K562 (cell line): Measurements from ENCODE around the gene RIMKLA. TPM values are rescaled to one million over a fixed set of nuclear protein-coding genes. Genes with fewer than 3 reads are reported as not detected.

Experiments
- CBX3 ChIP-seq, 2 experiments: IDR thresholded peaks; 1 replicate in 1 of 2; 2 replicates in 1 of 2; pipeline ENCODE4 v1.6.1; 2012; ENCODE audit warnings: inconsistent platforms in 2 of 2, low read length in 2 of 2, borderline replicate concordance in 1 of 2, control low read depth in 1 of 2
- CBX8 ChIP-seq: fragments of 200-600 bp; sonication (generic); IDR thresholded peaks from 2 replicates; pipeline ENCODE4 v1.6.1; 2012; ENCODE audit warnings: borderline replicate concordance, mixed run types, low read depth, mild to moderate bottlenecking, moderate library complexity, mixed read lengths, low read length, control low read depth, inconsistent platforms; ENCODE audit not compliant: poor library complexity, severe bottlenecking; ENCODE audit errors: extremely low read depth
- PHF20 ChIP-seq: fragments of 450-650 bp; IDR thresholded peaks from 2 replicates; pipeline ENCODE4 v1.6.1; 2018; ENCODE audit not compliant: partially characterized antibody
- XRCC5 ChIP-seq: fragments of 200-400 bp; formaldehyde crosslinking; IDR thresholded peaks from 2 replicates; pipeline ENCODE4 v1.6.1; 2017; ENCODE audit warnings: low read depth, mild to moderate bottlenecking, low read length
- polyA plus RNA-seq, 8 experiments: library from polyadenylated mRNA; depleted of rRNA in 4 of 8; stranded (reverse) in 5 of 8; unstranded in 3 of 8; fragments of >200 nt; fragmentation: Nextera tagmentation in 2 of 8; fragmentation: Illumina TruSeq in 1 of 8; extraction: Ambion mirVana in 2 of 8; extraction: Trizol in 1 of 8; gene quantifications; 2 replicates each; pipeline versions ENCODE4 v1.2.1 to v1.2.3, GENCODE V29; 2011 to 2014; ENCODE audit warnings: inconsistent platforms in 1 of 8, missing spikeins in 1 of 8
- total RNA-seq, 7 experiments: library from RNA; depleted of rRNA in 6 of 7; stranded (reverse); fragments of >200 nt in 6 of 7; fragmentation: Illumina TruSeq in 2 of 7; extraction: Trizol in 2 of 7; gene quantifications; 2 replicates each; pipeline versions ENCODE4 v1.2.1 to v1.2.3, GENCODE V29; 2011 to 2021; ENCODE audit warnings: low replicate concordance in 1 of 7
- TF ChIP-seq, protein P1 (sequence below): fragments of 450-650 bp; IDR thresholded peaks from 2 replicates; pipeline ENCODE4 v1.6.1; 2016; ENCODE audit warnings: mild to moderate bottlenecking, moderate library complexity
- TF ChIP-seq, protein P2 (sequence below), 3 experiments: IDR thresholded peaks in 2 of 3; conservative IDR thresholded peaks in 1 of 3; 2 replicates each; pipeline ENCODE4 v1.5.1; 2011 to 2012; ENCODE audit warnings: low read length in 3 of 3, mild to moderate bottlenecking in 3 of 3, control low read depth in 2 of 3, improper control_type of control experiment in 1 of 3, inconsistent platforms in 1 of 3, low read depth in 1 of 3, mixed read lengths in 1 of 3, moderate library complexity in 1 of 3; ENCODE audit not compliant: insufficient read depth in 2 of 3
- TF ChIP-seq, protein P3 (sequence below), 2 experiments: fragments of 450-650 bp in 1 of 2; sonication (generic) in 1 of 2; formaldehyde crosslinking in 1 of 2; IDR thresholded peaks in 1 of 2; conservative IDR thresholded peaks in 1 of 2; 2 replicates each; pipeline versions ENCODE4 v1.6.1 to v1.8.1; 2016 to 2023; ENCODE audit warnings: mild to moderate bottlenecking in 2 of 2, moderate library complexity in 2 of 2, inconsistent platforms in 1 of 2, missing genetic modification reagents in 1 of 2
- TF ChIP-seq, protein P4 (sequence below): fragments of 450-650 bp; formaldehyde crosslinking; IDR thresholded peaks from 2 replicates; pipeline ENCODE4 v1.4.0; 2020; ENCODE audit warnings: mild to moderate bottlenecking, moderate library complexity

RIMKLA gene
- total and polyA plus RNA-seq, 9 of the 15 experiments (the other 6 are each of a cell fraction or from before 2014, with no cell fraction given) = 0.02 TPM; not detected in 8

DNA sequence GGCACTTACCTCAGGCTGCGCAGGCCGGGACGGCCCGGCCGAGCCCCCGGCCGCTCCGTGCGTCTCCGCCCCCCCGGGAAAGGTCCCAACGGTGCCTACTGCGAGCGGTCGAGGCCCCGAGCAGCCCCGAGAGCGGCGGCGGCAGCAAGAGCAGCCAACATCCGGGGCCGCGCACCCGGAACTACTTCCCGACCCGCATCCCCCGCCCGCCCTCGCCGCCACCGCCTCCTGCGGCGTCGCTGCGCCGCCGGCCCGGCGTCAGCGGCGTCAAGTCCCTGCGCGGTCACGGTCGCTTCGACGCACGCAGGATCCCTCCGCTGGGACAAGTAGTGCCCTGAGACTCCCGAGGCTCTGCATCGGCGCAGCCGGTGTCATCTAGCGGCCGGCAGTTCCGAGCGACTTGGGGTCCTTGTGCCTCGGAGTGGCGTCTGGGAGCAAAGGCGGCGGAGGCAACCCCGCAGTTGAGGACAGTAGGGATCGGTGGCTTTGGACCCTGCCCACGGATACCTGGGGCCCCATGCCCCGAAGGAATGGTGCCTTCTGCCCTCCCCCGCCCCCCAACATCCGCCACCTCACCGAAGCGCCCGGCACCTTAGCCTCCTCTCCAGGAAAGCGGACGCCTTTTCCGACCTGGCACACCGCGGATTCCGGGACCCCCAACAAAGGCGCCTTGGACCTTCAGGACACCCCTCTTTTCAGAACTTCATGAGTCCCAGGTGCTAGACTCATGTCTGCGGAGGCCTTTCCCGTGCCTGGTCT lies 45.4 kb upstream of the RIMKLA start, which contains the start of gene FOXJ3 (continued):
- TF ChIP-seq, protein P1, sequence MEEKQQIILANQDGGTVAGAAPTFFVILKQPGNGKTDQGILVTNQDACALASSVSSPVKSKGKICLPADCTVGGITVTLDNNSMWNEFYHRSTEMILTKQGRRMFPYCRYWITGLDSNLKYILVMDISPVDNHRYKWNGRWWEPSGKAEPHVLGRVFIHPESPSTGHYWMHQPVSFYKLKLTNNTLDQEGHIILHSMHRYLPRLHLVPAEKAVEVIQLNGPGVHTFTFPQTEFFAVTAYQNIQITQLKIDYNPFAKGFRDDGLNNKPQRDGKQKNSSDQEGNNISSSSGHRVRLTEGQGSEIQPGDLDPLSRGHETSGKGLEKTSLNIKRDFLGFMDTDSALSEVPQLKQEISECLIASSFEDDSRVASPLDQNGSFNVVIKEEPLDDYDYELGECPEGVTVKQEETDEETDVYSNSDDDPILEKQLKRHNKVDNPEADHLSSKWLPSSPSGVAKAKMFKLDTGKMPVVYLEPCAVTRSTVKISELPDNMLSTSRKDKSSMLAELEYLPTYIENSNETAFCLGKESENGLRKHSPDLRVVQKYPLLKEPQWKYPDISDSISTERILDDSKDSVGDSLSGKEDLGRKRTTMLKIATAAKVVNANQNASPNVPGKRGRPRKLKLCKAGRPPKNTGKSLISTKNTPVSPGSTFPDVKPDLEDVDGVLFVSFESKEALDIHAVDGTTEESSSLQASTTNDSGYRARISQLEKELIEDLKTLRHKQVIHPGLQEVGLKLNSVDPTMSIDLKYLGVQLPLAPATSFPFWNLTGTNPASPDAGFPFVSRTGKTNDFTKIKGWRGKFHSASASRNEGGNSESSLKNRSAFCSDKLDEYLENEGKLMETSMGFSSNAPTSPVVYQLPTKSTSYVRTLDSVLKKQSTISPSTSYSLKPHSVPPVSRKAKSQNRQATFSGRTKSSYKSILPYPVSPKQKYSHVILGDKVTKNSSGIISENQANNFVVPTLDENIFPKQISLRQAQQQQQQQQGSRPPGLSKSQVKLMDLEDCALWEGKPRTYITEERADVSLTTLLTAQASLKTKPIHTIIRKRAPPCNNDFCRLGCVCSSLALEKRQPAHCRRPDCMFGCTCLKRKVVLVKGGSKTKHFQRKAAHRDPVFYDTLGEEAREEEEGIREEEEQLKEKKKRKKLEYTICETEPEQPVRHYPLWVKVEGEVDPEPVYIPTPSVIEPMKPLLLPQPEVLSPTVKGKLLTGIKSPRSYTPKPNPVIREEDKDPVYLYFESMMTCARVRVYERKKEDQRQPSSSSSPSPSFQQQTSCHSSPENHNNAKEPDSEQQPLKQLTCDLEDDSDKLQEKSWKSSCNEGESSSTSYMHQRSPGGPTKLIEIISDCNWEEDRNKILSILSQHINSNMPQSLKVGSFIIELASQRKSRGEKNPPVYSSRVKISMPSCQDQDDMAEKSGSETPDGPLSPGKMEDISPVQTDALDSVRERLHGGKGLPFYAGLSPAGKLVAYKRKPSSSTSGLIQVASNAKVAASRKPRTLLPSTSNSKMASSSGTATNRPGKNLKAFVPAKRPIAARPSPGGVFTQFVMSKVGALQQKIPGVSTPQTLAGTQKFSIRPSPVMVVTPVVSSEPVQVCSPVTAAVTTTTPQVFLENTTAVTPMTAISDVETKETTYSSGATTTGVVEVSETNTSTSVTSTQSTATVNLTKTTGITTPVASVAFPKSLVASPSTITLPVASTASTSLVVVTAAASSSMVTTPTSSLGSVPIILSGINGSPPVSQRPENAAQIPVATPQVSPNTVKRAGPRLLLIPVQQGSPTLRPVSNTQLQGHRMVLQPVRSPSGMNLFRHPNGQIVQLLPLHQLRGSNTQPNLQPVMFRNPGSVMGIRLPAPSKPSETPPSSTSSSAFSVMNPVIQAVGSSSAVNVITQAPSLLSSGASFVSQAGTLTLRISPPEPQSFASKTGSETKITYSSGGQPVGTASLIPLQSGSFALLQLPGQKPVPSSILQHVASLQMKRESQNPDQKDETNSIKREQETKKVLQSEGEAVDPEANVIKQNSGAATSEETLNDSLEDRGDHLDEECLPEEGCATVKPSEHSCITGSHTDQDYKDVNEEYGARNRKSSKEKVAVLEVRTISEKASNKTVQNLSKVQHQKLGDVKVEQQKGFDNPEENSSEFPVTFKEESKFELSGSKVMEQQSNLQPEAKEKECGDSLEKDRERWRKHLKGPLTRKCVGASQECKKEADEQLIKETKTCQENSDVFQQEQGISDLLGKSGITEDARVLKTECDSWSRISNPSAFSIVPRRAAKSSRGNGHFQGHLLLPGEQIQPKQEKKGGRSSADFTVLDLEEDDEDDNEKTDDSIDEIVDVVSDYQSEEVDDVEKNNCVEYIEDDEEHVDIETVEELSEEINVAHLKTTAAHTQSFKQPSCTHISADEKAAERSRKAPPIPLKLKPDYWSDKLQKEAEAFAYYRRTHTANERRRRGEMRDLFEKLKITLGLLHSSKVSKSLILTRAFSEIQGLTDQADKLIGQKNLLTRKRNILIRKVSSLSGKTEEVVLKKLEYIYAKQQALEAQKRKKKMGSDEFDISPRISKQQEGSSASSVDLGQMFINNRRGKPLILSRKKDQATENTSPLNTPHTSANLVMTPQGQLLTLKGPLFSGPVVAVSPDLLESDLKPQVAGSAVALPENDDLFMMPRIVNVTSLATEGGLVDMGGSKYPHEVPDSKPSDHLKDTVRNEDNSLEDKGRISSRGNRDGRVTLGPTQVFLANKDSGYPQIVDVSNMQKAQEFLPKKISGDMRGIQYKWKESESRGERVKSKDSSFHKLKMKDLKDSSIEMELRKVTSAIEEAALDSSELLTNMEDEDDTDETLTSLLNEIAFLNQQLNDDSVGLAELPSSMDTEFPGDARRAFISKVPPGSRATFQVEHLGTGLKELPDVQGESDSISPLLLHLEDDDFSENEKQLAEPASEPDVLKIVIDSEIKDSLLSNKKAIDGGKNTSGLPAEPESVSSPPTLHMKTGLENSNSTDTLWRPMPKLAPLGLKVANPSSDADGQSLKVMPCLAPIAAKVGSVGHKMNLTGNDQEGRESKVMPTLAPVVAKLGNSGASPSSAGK = peak; percentile 71
- TF ChIP-seq CBX8 (no peak), XRCC5 (peak; percentile 96), CBX3 (IDR thresholded peaks at IDR 0.05; ENCODE audit: borderline replicate concordance in 1 of 2, low read length in 2 of 2) (peak in 1 of 2 experiments; percentile 86; a peak in 1 of 3 replicates), PHF20 (peak; percentile 71)
- TF ChIP-seq, protein P2, sequence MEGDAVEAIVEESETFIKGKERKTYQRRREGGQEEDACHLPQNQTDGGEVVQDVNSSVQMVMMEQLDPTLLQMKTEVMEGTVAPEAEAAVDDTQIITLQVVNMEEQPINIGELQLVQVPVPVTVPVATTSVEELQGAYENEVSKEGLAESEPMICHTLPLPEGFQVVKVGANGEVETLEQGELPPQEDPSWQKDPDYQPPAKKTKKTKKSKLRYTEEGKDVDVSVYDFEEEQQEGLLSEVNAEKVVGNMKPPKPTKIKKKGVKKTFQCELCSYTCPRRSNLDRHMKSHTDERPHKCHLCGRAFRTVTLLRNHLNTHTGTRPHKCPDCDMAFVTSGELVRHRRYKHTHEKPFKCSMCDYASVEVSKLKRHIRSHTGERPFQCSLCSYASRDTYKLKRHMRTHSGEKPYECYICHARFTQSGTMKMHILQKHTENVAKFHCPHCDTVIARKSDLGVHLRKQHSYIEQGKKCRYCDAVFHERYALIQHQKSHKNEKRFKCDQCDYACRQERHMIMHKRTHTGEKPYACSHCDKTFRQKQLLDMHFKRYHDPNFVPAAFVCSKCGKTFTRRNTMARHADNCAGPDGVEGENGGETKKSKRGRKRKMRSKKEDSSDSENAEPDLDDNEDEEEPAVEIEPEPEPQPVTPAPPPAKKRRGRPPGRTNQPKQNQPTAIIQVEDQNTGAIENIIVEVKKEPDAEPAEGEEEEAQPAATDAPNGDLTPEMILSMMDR (IDR thresholded peaks at IDR 0.05 in 2 of 3, conservative IDR thresholded peaks at IDR 0.05 in 1 of 3; ENCODE audit: insufficient read depth in 2 of 3, low read depth in 1 of 3, low read length in 3 of 3) = no peak
- TF ChIP-seq, protein P3, sequence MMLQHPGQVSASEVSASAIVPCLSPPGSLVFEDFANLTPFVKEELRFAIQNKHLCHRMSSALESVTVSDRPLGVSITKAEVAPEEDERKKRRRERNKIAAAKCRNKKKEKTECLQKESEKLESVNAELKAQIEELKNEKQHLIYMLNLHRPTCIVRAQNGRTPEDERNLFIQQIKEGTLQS (IDR thresholded peaks at IDR 0.05) = peak; percentile 54
- TF ChIP-seq, protein P3 (CRISPR knock-in tag; conservative IDR thresholded peaks at IDR 0.05) = no peak; the same call in 1 of the 2 replicates
- TF ChIP-seq, protein P4, sequence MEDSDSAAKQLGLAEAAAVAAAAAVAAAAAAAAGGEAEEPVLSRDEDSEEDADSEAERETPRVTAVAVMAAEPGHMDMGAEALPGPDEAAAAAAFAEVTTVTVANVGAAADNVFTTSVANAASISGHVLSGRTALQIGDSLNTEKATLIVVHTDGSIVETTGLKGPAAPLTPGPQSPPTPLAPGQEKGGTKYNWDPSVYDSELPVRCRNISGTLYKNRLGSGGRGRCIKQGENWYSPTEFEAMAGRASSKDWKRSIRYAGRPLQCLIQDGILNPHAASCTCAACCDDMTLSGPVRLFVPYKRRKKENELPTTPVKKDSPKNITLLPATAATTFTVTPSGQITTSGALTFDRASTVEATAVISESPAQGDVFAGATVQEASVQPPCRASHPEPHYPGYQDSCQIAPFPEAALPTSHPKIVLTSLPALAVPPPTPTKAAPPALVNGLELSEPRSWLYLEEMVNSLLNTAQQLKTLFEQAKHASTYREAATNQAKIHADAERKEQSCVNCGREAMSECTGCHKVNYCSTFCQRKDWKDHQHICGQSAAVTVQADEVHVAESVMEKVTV (CRISPR knock-in tag) = peak; percentile 28; the same call in 1 of the 2 replicates
